HepG2 (cell line): ENCODE measurements around the gene PPAT. TPM values are rescaled to one million over a fixed set of nuclear protein-coding genes. Genes with fewer than 3 reads are reported as not detected.

Experiments
- KLF11 ChIP-seq: IDR thresholded peaks from 2 replicates; pipeline ENCODE4 v1.6.1; 2016; ENCODE audit warnings: missing compliant biosample characterization
- NFATC3 ChIP-seq: sonication (generic); formaldehyde crosslinking; IDR thresholded peaks from 2 replicates; pipeline ENCODE4 v1.5.1; 2020; ENCODE audit warnings: mild to moderate bottlenecking, missing genetic modification reagents
- polyA plus RNA-seq, 8 experiments: library from polyadenylated mRNA; depleted of rRNA in 3 of 8; stranded (reverse) in 7 of 8; unstranded in 1 of 8; fragments of >200 nt; fragmentation: Illumina TruSeq in 4 of 8; extraction: Trizol in 4 of 8; gene quantifications; 2 replicates each; pipeline versions ENCODE4 v1.2.1 to v1.2.3, GENCODE V29; 2011 to 2016; ENCODE audit warnings: low read depth in 4 of 8, missing spikeins in 1 of 8, mixed read lengths in 1 of 8; ENCODE audit not compliant: insufficient read depth in 1 of 8
- total RNA-seq, 5 experiments: library from RNA; depleted of rRNA; stranded (reverse); fragments of >200 nt; fragmentation: Illumina TruSeq; extraction: Trizol; gene quantifications; 2 replicates each; pipeline ENCODE4 v1.2.3, GENCODE V29; 2016; ENCODE audit warnings: low read depth in 1 of 5
- TF ChIP-seq, protein P1 (sequence below): IDR thresholded peaks from 2 replicates; pipeline ENCODE4 v1.6.1; 2012; ENCODE audit warnings: low read length, improper control_type of control experiment
- TF ChIP-seq, protein P2 (sequence below), 2 experiments: sonication (generic) in 1 of 2; formaldehyde crosslinking in 1 of 2; IDR thresholded peaks; 2 replicates each; pipeline versions ENCODE4 v1.5.1 to v1.6.1; 2011 to 2020; ENCODE audit warnings: borderline replicate concordance in 1 of 2, low read depth in 1 of 2, low read length in 1 of 2, mild to moderate bottlenecking in 1 of 2, missing genetic modification reagents in 1 of 2, moderate library complexity in 1 of 2
- TF ChIP-seq, protein P3 (sequence below): sonication (generic); formaldehyde crosslinking; IDR thresholded peaks from 2 replicates; pipeline ENCODE4 v1.8.0; 2022; ENCODE audit warnings: mild to moderate bottlenecking, missing genetic modification reagents, moderate library complexity
- TF ChIP-seq, protein P4 (sequence below): sonication (generic); formaldehyde crosslinking; IDR thresholded peaks from 2 replicates; pipeline ENCODE4 v1.4.0; 2020; ENCODE audit warnings: missing genetic modification reagents, borderline replicate concordance
- TF ChIP-seq, protein P5 (sequence below): sonication (generic); formaldehyde crosslinking; IDR thresholded peaks from 2 replicates; pipeline ENCODE4 v1.8.0; 2022; ENCODE audit warnings: mild to moderate bottlenecking, missing genetic modification reagents, borderline replicate concordance
- TF ChIP-seq, protein P6 (sequence below), 2 experiments: fragments of 450-650 bp in 1 of 2; sonication (generic) in 1 of 2; formaldehyde crosslinking; IDR thresholded peaks; 2 replicates each; pipeline versions ENCODE4 v1.5.0 to v1.8.0; 2020 to 2022; ENCODE audit warnings: mild to moderate bottlenecking in 1 of 2, missing genetic modification reagents in 1 of 2
- TF ChIP-seq, protein P7 (sequence below): sonication (generic); formaldehyde crosslinking; IDR thresholded peaks from 2 replicates; pipeline ENCODE4 v1.8.0; 2022; ENCODE audit warnings: mild to moderate bottlenecking, missing genetic modification reagents; ENCODE audit not compliant: insufficient replicate concordance
- TF ChIP-seq, protein P8 (sequence below): sonication (generic); formaldehyde crosslinking; IDR thresholded peaks from 2 replicates; pipeline ENCODE4 v1.4.0; 2020; ENCODE audit warnings: missing genetic modification reagents

Gene PPAT
- total and polyA plus RNA-seq, 2 of the 13 experiments (the other 11 are each of a cell fraction or from before 2014, with no cell fraction given): 16.9 to 62.6 TPM

DNA sequence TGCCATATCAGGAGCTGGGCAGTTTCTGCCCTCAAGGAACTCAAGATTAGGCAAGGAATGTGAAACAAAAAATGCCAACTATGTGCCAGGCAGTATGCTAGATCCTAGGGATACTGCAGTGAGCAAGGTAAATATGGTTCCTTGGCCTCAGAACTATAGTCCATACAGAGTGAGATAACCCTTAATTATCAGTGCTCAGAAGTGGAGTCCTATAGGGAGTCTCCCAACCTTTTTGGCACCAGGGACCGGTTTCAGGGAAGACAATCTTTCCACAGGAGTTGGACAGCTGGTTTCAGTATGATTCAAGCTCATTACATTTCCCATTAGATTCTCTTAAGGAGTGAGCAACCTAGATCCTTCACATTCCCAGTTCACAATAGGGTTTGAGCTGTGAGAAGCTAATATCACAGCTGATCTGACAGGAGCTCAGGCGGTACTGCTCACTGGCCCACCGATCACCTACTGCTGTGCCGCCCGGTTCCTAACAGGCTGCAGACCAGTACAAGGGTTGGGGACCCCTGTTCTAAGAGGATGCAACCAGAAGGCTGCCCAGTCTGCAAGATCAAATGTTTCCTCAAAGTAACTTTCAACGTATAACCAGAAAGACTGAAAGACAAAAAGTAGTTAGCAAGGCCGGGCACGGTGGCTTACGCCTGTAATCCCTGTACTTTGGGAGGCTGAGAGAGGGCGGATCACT lies 30.3 kb upstream of the PPAT start (continued):
- TF ChIP-seq, protein P1, sequence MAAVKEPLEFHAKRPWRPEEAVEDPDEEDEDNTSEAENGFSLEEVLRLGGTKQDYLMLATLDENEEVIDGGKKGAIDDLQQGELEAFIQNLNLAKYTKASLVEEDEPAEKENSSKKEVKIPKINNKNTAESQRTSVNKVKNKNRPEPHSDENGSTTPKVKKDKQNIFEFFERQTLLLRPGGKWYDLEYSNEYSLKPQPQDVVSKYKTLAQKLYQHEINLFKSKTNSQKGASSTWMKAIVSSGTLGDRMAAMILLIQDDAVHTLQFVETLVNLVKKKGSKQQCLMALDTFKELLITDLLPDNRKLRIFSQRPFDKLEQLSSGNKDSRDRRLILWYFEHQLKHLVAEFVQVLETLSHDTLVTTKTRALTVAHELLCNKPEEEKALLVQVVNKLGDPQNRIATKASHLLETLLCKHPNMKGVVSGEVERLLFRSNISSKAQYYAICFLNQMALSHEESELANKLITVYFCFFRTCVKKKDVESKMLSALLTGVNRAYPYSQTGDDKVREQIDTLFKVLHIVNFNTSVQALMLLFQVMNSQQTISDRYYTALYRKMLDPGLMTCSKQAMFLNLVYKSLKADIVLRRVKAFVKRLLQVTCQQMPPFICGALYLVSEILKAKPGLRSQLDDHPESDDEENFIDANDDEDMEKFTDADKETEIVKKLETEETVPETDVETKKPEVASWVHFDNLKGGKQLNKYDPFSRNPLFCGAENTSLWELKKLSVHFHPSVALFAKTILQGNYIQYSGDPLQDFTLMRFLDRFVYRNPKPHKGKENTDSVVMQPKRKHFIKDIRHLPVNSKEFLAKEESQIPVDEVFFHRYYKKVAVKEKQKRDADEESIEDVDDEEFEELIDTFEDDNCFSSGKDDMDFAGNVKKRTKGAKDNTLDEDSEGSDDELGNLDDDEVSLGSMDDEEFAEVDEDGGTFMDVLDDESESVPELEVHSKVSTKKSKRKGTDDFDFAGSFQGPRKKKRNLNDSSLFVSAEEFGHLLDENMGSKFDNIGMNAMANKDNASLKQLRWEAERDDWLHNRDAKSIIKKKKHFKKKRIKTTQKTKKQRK: no peak
- TF ChIP-seq NFATC3 (CRISPR knock-in tag): no peak
- TF ChIP-seq, protein P2, sequence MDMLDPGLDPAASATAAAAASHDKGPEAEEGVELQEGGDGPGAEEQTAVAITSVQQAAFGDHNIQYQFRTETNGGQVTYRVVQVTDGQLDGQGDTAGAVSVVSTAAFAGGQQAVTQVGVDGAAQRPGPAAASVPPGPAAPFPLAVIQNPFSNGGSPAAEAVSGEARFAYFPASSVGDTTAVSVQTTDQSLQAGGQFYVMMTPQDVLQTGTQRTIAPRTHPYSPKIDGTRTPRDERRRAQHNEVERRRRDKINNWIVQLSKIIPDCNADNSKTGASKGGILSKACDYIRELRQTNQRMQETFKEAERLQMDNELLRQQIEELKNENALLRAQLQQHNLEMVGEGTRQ (IDR thresholded peaks at IDR 0.05; ENCODE audit: low read depth, low read length): no peak
- TF ChIP-seq, protein P2 (CRISPR knock-in tag; IDR thresholded peaks at IDR 0.05; ENCODE audit: borderline replicate concordance): no peak
- TF ChIP-seq, protein P3, sequence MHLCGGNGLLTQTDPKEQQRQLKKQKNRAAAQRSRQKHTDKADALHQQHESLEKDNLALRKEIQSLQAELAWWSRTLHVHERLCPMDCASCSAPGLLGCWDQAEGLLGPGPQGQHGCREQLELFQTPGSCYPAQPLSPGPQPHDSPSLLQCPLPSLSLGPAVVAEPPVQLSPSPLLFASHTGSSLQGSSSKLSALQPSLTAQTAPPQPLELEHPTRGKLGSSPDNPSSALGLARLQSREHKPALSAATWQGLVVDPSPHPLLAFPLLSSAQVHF: no peak
- TF ChIP-seq, protein P4, sequence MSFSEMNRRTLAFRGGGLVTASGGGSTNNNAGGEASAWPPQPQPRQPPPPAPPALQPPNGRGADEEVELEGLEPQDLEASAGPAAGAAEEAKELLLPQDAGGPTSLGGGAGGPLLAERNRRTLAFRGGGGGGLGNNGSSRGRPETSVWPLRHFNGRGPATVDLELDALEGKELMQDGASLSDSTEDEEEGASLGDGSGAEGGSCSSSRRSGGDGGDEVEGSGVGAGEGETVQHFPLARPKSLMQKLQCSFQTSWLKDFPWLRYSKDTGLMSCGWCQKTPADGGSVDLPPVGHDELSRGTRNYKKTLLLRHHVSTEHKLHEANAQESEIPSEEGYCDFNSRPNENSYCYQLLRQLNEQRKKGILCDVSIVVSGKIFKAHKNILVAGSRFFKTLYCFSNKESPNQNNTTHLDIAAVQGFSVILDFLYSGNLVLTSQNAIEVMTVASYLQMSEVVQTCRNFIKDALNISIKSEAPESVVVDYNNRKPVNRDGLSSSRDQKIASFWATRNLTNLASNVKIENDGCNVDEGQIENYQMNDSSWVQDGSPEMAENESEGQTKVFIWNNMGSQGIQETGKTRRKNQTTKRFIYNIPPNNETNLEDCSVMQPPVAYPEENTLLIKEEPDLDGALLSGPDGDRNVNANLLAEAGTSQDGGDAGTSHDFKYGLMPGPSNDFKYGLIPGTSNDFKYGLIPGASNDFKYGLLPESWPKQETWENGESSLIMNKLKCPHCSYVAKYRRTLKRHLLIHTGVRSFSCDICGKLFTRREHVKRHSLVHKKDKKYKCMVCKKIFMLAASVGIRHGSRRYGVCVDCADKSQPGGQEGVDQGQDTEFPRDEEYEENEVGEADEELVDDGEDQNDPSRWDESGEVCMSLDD (CRISPR knock-in tag): no peak
- TF ChIP-seq, protein P5, sequence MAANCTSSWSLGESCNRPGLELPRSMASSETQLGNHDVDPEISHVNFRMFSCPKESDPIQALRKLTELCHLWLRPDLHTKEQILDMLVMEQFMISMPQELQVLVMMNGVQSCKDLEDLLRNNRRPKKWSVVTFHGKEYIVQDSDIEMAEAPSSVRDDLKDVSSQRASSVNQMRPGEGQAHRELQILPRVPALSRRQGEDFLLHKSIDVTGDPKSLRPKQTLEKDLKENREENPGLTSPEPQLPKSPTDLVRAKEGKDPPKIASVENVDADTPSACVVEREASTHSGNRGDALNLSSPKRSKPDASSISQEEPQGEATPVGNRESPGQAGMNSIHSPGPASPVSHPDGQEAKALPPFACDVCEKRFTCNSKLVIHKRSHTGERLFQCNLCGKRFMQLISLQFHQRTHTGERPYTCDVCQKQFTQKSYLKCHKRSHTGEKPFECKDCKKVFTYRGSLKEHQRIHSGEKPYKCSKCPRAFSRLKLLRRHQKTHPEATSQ (CRISPR knock-in tag): no peak
- TF ChIP-seq, protein P6, sequence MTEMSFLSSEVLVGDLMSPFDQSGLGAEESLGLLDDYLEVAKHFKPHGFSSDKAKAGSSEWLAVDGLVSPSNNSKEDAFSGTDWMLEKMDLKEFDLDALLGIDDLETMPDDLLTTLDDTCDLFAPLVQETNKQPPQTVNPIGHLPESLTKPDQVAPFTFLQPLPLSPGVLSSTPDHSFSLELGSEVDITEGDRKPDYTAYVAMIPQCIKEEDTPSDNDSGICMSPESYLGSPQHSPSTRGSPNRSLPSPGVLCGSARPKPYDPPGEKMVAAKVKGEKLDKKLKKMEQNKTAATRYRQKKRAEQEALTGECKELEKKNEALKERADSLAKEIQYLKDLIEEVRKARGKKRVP (CRISPR knock-in tag; IDR thresholded peaks at IDR 0.05): no peak
- TF ChIP-seq, protein P7, sequence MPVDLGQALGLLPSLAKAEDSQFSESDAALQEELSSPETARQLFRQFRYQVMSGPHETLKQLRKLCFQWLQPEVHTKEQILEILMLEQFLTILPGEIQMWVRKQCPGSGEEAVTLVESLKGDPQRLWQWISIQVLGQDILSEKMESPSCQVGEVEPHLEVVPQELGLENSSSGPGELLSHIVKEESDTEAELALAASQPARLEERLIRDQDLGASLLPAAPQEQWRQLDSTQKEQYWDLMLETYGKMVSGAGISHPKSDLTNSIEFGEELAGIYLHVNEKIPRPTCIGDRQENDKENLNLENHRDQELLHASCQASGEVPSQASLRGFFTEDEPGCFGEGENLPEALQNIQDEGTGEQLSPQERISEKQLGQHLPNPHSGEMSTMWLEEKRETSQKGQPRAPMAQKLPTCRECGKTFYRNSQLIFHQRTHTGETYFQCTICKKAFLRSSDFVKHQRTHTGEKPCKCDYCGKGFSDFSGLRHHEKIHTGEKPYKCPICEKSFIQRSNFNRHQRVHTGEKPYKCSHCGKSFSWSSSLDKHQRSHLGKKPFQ (CRISPR knock-in tag): no peak
- TF ChIP-seq, protein P8, sequence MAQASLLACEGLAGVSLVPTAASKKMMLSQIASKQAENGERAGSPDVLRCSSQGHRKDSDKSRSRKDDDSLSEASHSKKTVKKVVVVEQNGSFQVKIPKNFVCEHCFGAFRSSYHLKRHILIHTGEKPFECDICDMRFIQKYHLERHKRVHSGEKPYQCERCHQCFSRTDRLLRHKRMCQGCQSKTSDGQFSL (CRISPR knock-in tag): no peak
- no peak for TF ChIP-seq KLF11 (CRISPR knock-in tag)
